ENCODE results near the gene ATAD1. TPM values are rescaled to one million over a fixed set of nuclear protein-coding genes. Genes with fewer than 3 reads are reported as not detected.

ATAD1 gene
- total RNA-seq, 2 experiments from 2014 or later, result 43.8 to 49.3 TPM

DNA sequence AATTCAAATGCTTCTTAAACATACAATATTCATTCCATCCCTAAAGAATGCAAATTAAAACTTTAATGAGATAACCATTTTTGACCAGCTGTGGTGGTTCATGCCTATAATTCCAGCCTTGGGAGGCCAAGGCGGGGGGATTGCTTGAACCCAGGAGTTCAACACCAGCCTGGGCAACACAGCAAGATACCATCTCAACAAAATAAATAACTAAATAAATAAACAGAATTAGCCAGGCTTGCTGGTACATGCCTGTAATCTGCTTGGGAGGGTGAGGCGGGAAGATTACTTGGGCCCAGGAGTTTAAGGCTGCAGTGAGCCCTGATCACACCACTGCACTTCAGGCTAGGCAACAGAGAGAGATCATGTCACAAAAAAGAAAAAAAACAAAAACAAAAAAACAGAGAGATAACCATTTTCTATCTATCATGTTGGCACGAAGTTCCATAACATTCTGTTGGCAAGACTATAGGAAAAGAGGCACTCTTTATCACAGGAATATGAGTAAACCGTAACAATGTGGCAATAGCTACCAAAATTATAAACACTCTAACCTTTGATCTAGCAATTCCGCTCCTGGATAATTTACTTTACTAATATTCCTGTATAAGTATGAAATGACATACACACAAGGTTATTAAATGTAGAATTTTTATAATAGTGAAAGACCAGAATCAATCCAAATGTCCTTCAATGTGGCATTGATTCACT lies 52.2 kb downstream of the ATAD1 start:
- H3K36me3 Mint-ChIP-seq (ENCODE audit: low read depth), result peaks cover 35% of the 10 kb centered on the region
- no peak for TF ChIP-seq CTCF (IDR thresholded peaks at IDR 0.05)
- CTCF ChIA-PET, result interaction anchor here (0.7 kb wide), 1 partner anchor 165 kb away, joined by 3 read pairs; no protein-coding TSS in a partner anchor

GRCh38 chr10:87764072-87764934 lies 53.7 kb downstream of the ATAD1 start:
- peaks cover 28% of the 10 kb centered on the region for H3K4me1 Mint-ChIP-seq (ENCODE audit: low read depth)
- POLR2A ChIA-PET, result no interaction called here
- peaks cover 37% of the 10 kb centered on the region for H3K36me3 Mint-ChIP-seq (ENCODE audit: low read depth)
- CTCF ChIA-PET, result no interaction called here
- TF ChIP-seq CTCF (IDR thresholded peaks at IDR 0.05), result no peak
- no peaks in the 10 kb centered on the region for H3K27me3 Mint-ChIP-seq
- H3K27ac Mint-ChIP-seq, result no peak overlapping the region
- intact Hi-C loops (cut with micrococcal nuclease), result no loop called here
- ATAC-seq (no peak), DNase-seq (no peak)
- H3K9me3 Mint-ChIP-seq, result no peaks in the 10 kb centered on the region
- H3K4me3 Mint-ChIP-seq, result no peak overlapping the region

More for the DNA sequence above, 52.2 kb downstream of the ATAD1 start:
- H3K4me1 Mint-ChIP-seq (ENCODE audit: low read depth), result peaks cover 23% of the 10 kb centered on the region
- no peaks in the 10 kb centered on the region for H3K27me3 Mint-ChIP-seq
- no peak overlapping the region for H3K27ac Mint-ChIP-seq
- no peak overlapping the region for H3K4me3 Mint-ChIP-seq
- intact Hi-C loops (cut with micrococcal nuclease), result no loop called here
- H3K9me3 Mint-ChIP-seq, result no peaks in the 10 kb centered on the region
- no peak for ATAC-seq
- POLR2A ChIA-PET, result interaction anchor here (0.7 kb wide), 1 partner anchor 292 kb away, joined by 4 read pairs; no protein-coding TSS in a partner anchor
- DNase-seq, result no peak

GRCh38 chr10:87763086-87763861 lies 54.8 kb downstream of the ATAD1 start:
- Mint-ChIP-seq H3K9me3 (no peaks in the 10 kb centered on the region), H3K4me3 (no peak overlapping the region), H3K36me3 (ENCODE audit: low read depth) (peaks cover 34% of the 10 kb centered on the region), H3K4me1 (ENCODE audit: low read depth) (peaks cover 28% of the 10 kb centered on the region), H3K27me3 (no peaks in the 10 kb centered on the region), H3K27ac (peak overlapping the region; percentile 30)
- no peak for TF ChIP-seq CTCF (IDR thresholded peaks at IDR 0.05)
- DNase-seq (no peak), ATAC-seq (no peak)
- ChIA-PET POLR2A (interaction anchor here (0.6 kb wide), 2 partner anchors 9 to 66 kb away, joined by 5 read pairs; no protein-coding TSS in a partner anchor), CTCF (no interaction called here)
- intact Hi-C loops (cut with micrococcal nuclease), result no loop called here

GRCh38 chr10:87761892-87762291 lies 56.1 kb downstream of the ATAD1 start:
- POLR2A ChIA-PET, result interaction anchor here (1.0 to 1.1 kb wide), 2 partner anchors 10 to 12 kb away, joined by 3 read pairs; no protein-coding TSS in a partner anchor
- peak; percentile 82 for DNase-seq
- H3K27ac Mint-ChIP-seq, result peak overlapping the region; percentile 80

More at GRCh38 chr10:87761892-87762291, 56.1 kb downstream of the ATAD1 start:
- Mint-ChIP-seq H3K36me3 (ENCODE audit: low read depth) (peaks cover 26% of the 10 kb centered on the region), H3K4me3 (no peak overlapping the region), H3K4me1 (ENCODE audit: low read depth) (peaks cover 28% of the 10 kb centered on the region), H3K9me3 (no peaks in the 10 kb centered on the region), H3K27me3 (no peaks in the 10 kb centered on the region)
- CTCF ChIA-PET, result interaction anchor here (2.9 to 3.2 kb wide), 2 partner anchors 8 to 27 kb away, joined by 11 to 12 read pairs; no protein-coding TSS in a partner anchor
- peak; percentile 97 for ATAC-seq
- no peak for TF ChIP-seq CTCF (IDR thresholded peaks at IDR 0.05)
- intact Hi-C loops (cut with micrococcal nuclease), result no loop called here
